OCI-LY3 (cell line): ENCODE results near the gene SCAND1.

Source experiments
- CTCF ChIP-seq: fragments of 200-600, 300-600 bp; sonication (generic); IDR thresholded peaks from 2 replicates; pipeline ENCODE4 v1.5.1; 2014; ENCODE audit warnings: antibody characterized with exemption, low read length, low read depth
- EZH2phosphoT487 ChIP-seq: fragments of 200-600 bp; shearing (Covaris generic); IDR thresholded peaks from 2 replicates; pipeline ENCODE4 v1.6.1; 2018; ENCODE audit warnings: antibody characterized with exemption, mixed run types, low read depth

- TF ChIP-seq CTCF, result no peak
- TF ChIP-seq EZH2phosphoT487, result no peak
These were observed 27.7 kb upstream of the SCAND1 start for GRCh38 chr20:35981969-35982368.
